Measurements from ENCODE around the gene SETDB2. TPM values are rescaled to one million over a fixed set of nuclear protein-coding genes. Genes with fewer than 3 reads are reported as not detected.

Gene SETDB2
- total RNA-seq, 1 experiment from 2014 or later, result 5.9 TPM

GRCh38 chr13:49446473-49446872 is 2.4 kb downstream of the SETDB2 start:
- POLR2A ChIA-PET, result no interaction called here
- Mint-ChIP-seq H3K27ac (no peak overlapping the region), H3K4me1 (peaks cover 22% of the 10 kb centered on the region), H3K36me3 (no peaks in the 10 kb centered on the region), H3K27me3 (ENCODE audit: low read depth) (no peaks in the 10 kb centered on the region), H3K9me3 (no peaks in the 10 kb centered on the region), H3K4me3 (peak overlapping the region; percentile 27; the same call in 1 of the 2 replicates)
- TF ChIP-seq EMX1 (CRISPR knock-in tag; IDR thresholded peaks at IDR 0.05) (no peak), SMAD4 (CRISPR knock-in tag; IDR thresholded peaks at IDR 0.05) (no peak), FOXP1 (CRISPR knock-in tag; IDR thresholded peaks at IDR 0.05; ENCODE audit: borderline replicate concordance) (no peak), ZBTB21 (CRISPR knock-in tag; IDR thresholded peaks at IDR 0.05; ENCODE audit: borderline replicate concordance) (no peak)
- ATAC-seq (no peak), DNase-seq (ENCODE audit: low spot score) (no peak)
- CTCF ChIA-PET, result no interaction called here

- TF ChIP-seq, protein P1, sequence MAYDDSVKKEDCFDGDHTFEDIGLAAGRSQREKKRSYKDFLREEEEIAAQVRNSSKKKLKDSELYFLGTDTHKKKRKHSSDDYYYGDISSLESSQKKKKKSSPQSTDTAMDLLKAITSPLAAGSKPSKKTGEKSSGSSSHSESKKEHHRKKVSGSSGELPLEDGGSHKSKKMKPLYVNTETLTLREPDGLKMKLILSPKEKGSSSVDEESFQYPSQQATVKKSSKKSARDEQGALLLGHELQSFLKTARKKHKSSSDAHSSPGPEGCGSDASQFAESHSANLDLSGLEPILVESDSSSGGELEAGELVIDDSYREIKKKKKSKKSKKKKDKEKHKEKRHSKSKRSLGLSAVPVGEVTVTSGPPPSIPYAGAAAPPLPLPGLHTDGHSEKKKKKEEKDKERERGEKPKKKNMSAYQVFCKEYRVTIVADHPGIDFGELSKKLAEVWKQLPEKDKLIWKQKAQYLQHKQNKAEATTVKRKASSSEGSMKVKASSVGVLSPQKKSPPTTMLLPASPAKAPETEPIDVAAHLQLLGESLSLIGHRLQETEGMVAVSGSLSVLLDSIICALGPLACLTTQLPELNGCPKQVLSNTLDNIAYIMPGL (CRISPR knock-in tag; IDR thresholded peaks at IDR 0.05), result no peak
- TF ChIP-seq, protein P2, sequence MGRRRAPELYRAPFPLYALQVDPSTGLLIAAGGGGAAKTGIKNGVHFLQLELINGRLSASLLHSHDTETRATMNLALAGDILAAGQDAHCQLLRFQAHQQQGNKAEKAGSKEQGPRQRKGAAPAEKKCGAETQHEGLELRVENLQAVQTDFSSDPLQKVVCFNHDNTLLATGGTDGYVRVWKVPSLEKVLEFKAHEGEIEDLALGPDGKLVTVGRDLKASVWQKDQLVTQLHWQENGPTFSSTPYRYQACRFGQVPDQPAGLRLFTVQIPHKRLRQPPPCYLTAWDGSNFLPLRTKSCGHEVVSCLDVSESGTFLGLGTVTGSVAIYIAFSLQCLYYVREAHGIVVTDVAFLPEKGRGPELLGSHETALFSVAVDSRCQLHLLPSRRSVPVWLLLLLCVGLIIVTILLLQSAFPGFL (CRISPR knock-in tag; IDR thresholded peaks at IDR 0.05; ENCODE audit: borderline replicate concordance), result no peak
- TF ChIP-seq JAZF1 (CRISPR knock-in tag; IDR thresholded peaks at IDR 0.05) (no peak), NR2C2 (CRISPR knock-in tag; IDR thresholded peaks at IDR 0.05) (no peak), TP53 (CRISPR knock-in tag; IDR thresholded peaks at IDR 0.05) (no peak), MYBL2 (CRISPR knock-in tag; IDR thresholded peaks at IDR 0.05) (no peak), OVOL2 (CRISPR knock-in tag; IDR thresholded peaks at IDR 0.05; ENCODE audit: borderline replicate concordance) (no peak), NFE2L1 (CRISPR knock-in tag; IDR thresholded peaks at IDR 0.05) (no peak), AR (CRISPR knock-in tag; IDR thresholded peaks at IDR 0.05) (no peak), SOX15 (CRISPR knock-in tag; IDR thresholded peaks at IDR 0.05) (no peak), FOXK1 (CRISPR knock-in tag; IDR thresholded peaks at IDR 0.05) (no peak), MLX (CRISPR knock-in tag; IDR thresholded peaks at IDR 0.05) (no peak), PRRX2 (CRISPR knock-in tag; IDR thresholded peaks at IDR 0.05) (no peak), FOXJ3 (CRISPR knock-in tag; IDR thresholded peaks at IDR 0.05; ENCODE audit: borderline replicate concordance) (no peak), EMX1 (CRISPR knock-in tag; IDR thresholded peaks at IDR 0.05) (no peak), GRHL2 (CRISPR knock-in tag; IDR thresholded peaks at IDR 0.05; ENCODE audit: insufficient replicate concordance, severe bottlenecking) (no peak), SP1 (CRISPR knock-in tag; conservative IDR thresholded peaks at IDR 0.05) (no peak), GABPB1 (CRISPR knock-in tag; IDR thresholded peaks at IDR 0.05) (no peak), TEAD1 (CRISPR knock-in tag; IDR thresholded peaks at IDR 0.05) (no peak)
- TF ChIP-seq, protein P3, sequence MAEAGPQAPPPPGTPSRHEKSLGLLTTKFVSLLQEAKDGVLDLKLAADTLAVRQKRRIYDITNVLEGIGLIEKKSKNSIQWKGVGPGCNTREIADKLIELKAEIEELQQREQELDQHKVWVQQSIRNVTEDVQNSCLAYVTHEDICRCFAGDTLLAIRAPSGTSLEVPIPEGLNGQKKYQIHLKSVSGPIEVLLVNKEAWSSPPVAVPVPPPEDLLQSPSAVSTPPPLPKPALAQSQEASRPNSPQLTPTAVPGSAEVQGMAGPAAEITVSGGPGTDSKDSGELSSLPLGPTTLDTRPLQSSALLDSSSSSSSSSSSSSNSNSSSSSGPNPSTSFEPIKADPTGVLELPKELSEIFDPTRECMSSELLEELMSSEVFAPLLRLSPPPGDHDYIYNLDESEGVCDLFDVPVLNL (CRISPR knock-in tag; IDR thresholded peaks at IDR 0.05; ENCODE audit: borderline replicate concordance, low read depth), result no peak
- no peaks in the 10 kb centered on the region for H3K27me3 Mint-ChIP-seq (ENCODE audit: low read depth)
- H3K4me1 Mint-ChIP-seq, result peaks cover 10% of the 10 kb centered on the region; the same call in 1 of the 2 replicates
- H3K4me3 Mint-ChIP-seq, result no peak overlapping the region
- no peaks in the 10 kb centered on the region for H3K36me3 Mint-ChIP-seq
- ChIA-PET CTCF (no interaction called here), POLR2A (no interaction called here)
- H3K27ac Mint-ChIP-seq, result no peak overlapping the region
- ATAC-seq (no peak), DNase-seq (ENCODE audit: low spot score) (no peak)
- no peaks in the 10 kb centered on the region for H3K9me3 Mint-ChIP-seq
Observed at GRCh38 chr13:49448753-49449152, 4.7 kb downstream of the SETDB2 start.
